GM23248 (cell line): ENCODE results near the gene SPRED3. TPM values are rescaled to one million over a fixed set of nuclear protein-coding genes. Genes with fewer than 3 reads are reported as not detected.

Source experiments
- DNase-seq: peaks from one replicate; pipeline ENCODE4 v3.0.0-alpha.2; 2015
- H2AFZ ChIP-seq: fragments of 200-600 bp; sonication (generic); 2 replicates; pipeline ENCODE4 v1.6.1; 2016; ENCODE audit warnings: antibody characterized with exemption
- H3F3A ChIP-seq: fragments of 200-600 bp; sonication (generic); 2 replicates; pipeline ENCODE4 v1.6.1; 2016; ENCODE audit warnings: mild to moderate bottlenecking, antibody characterized with exemption, mixed run types; ENCODE audit not compliant: insufficient read depth
- H3K27ac ChIP-seq: fragments of 200-600 bp; sonication (generic); 2 replicates; pipeline ENCODE4 v1.5.1; 2016; ENCODE audit warnings: mild to moderate bottlenecking
- H3K27me3 ChIP-seq: fragments of 200-600 bp; sonication (generic); replicated peaks from 2 replicates; pipeline ENCODE4 v1.6.1; 2016; ENCODE audit warnings: mild to moderate bottlenecking; ENCODE audit not compliant: insufficient read depth
- H3K36me3 ChIP-seq: fragments of 200-600 bp; sonication (generic); 2 replicates; pipeline ENCODE4 v1.6.1; 2016; ENCODE audit warnings: low read depth, mild to moderate bottlenecking
- H3K4me1 ChIP-seq: fragments of 200-600 bp; sonication (generic); 2 replicates; pipeline ENCODE4 v1.6.1; 2016; ENCODE audit warnings: mild to moderate bottlenecking; ENCODE audit not compliant: insufficient read depth
- H3K4me2 ChIP-seq: fragments of 200-600 bp; sonication (generic); one replicate; pipeline ENCODE4 v1.6.1; 2016; ENCODE audit warnings: mild to moderate bottlenecking; ENCODE audit not compliant: unreplicated experiment
- H3K4me3 ChIP-seq: fragments of 200-600 bp; sonication (generic); 2 replicates; pipeline ENCODE4 v1.5.1; 2016; ENCODE audit warnings: mild to moderate bottlenecking
- H3K79me2 ChIP-seq: fragments of 200-600 bp; sonication (generic); 2 replicates; pipeline ENCODE4 v1.6.1; 2016; ENCODE audit warnings: mild to moderate bottlenecking; ENCODE audit not compliant: insufficient read depth
- H3K9ac ChIP-seq: fragments of 200-600 bp; sonication (generic); 2 replicates; pipeline ENCODE4 v1.6.1; 2016; ENCODE audit warnings: mild to moderate bottlenecking
- H3K9me2 ChIP-seq: fragments of 200-600 bp; sonication (generic); 2 replicates; pipeline ENCODE4 v1.6.1; 2016; ENCODE audit warnings: mixed run types, mild to moderate bottlenecking, moderate library complexity; ENCODE audit not compliant: insufficient read depth
- H3K9me3 ChIP-seq: fragments of 200-600 bp; sonication (generic); one replicate; pipeline ENCODE4 v1.6.1; 2017; ENCODE audit warnings: low read depth
- H4K20me1 ChIP-seq: fragments of 200-600 bp; sonication (generic); 2 replicates; pipeline ENCODE4 v1.6.0; 2016; ENCODE audit not compliant: insufficient read depth
- EZH2 ChIP-seq: fragments of 200-600 bp; sonication (generic); IDR thresholded peaks from 2 replicates; pipeline ENCODE4 v1.6.1; 2018; ENCODE audit warnings: antibody characterized with exemption, mild to moderate bottlenecking; ENCODE audit not compliant: insufficient read depth, poor library complexity, severe bottlenecking
- EZH2phosphoT487 ChIP-seq: fragments of 200-600 bp; sonication (generic); IDR thresholded peaks from 2 replicates; pipeline ENCODE4 v1.6.1; 2018; ENCODE audit warnings: antibody characterized with exemption, moderate library complexity, mild to moderate bottlenecking, low read depth; ENCODE audit not compliant: insufficient read depth
- WGBS, 2 experiments: methylation state at CpG; one replicate each; pipeline ENCODE4 v1.1.6; 2015 to 2017; ENCODE audit warnings: low lambda C conversion rate in 2 of 2, low coverage in 1 of 2; ENCODE audit errors: missing lambda C conversion rate in 2 of 2; 5-methylcytosine and 5-hydroxymethylcytosine counted together
- in situ Hi-C: fragments of 300-500 bp; cut with MboI; formaldehyde crosslinking; loops from 2 replicates; pipeline ENCODE4 v1.15.0; 2020
- polyA plus RNA-seq: library from polyadenylated mRNA; unstranded; fragments of >200 nt; fragmentation: Nextera tagmentation; extraction: Ambion mirVana; gene quantifications from 2 replicates; pipeline ENCODE4 v1.2.1, GENCODE V29; 2016
- total RNA-seq: library from RNA; depleted of rRNA; stranded (reverse); fragments of >200 nt; shearing (Covaris generic); gene quantifications from 2 replicates; pipeline ENCODE4 v1.2.3, GENCODE V29; 2014

SPRED3 gene
- total and polyA plus RNA-seq, 2 experiments from 2014 or later, result 1.8 to 2.1 TPM

DNA sequence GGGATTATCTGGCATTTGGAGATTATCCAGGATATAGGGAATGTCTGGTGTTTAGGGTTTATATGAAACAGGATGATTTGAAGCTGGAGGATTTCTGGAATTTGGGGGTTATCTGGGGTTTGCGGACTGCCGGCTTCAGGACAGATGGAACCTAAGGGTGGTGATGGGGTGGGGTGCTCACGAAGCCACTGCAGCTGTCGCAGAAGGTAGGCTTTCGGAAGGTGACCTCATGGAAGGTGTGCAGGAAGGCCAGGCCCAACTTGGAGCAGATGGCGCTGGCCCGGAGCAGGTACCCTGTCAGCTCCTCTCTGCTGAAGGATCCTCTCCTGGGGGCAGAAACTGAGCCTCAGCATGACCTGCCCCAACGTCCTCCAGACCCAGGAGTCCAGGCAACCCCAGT, 24.0 kb downstream of the SPRED3 start:
- H3K27ac ChIP-seq, result no peak overlapping the region
- no peak for DNase-seq
- H3F3A ChIP-seq, result 0 out of 2 replicates have a peak, but pooled peaks cover 4% of the 10 kb centered on the region
- H4K20me1 ChIP-seq, result no peaks in the 10 kb centered on the region
- H3K4me2 ChIP-seq, result no peak overlapping the region
- H3K9me2 ChIP-seq, result no peaks in the 10 kb centered on the region
- no peak for TF ChIP-seq EZH2
- TF ChIP-seq EZH2phosphoT487, result no peak
- 68 to 73% methylated on average over 8 of the region's 8 CpGs for WGBS, 2 experiments
- H3K79me2 ChIP-seq, result no peaks in the 10 kb centered on the region
- no peaks in the 10 kb centered on the region for H3K36me3 ChIP-seq
- in situ Hi-C loops, result loop anchor here (10.0 kb wide), 1 partner anchor 222 kb away; no protein-coding TSS in a partner anchor
- no peak overlapping the region for H3K9ac ChIP-seq
- no peak overlapping the region for H2AFZ ChIP-seq
- H3K4me3 ChIP-seq, result no peak overlapping the region
- 0 out of 2 replicates have a peak, but pooled peaks cover 4% of the 10 kb centered on the region for H3K27me3 ChIP-seq
- no peaks in the 10 kb centered on the region for H3K9me3 ChIP-seq
- H3K4me1 ChIP-seq, result no peaks in the 10 kb centered on the region

GRCh38 chr19:38412961-38413360, 24.5 kb downstream of the SPRED3 start:
- H3K9me2 ChIP-seq, result no peaks in the 10 kb centered on the region
- in situ Hi-C loops, result loop anchor here (10.0 kb wide), 1 partner anchor 222 kb away; no protein-coding TSS in a partner anchor
- no peak for DNase-seq
- H3K27ac ChIP-seq, result no peak overlapping the region
- H3K4me2 ChIP-seq, result no peak overlapping the region
- no peak overlapping the region for H2AFZ ChIP-seq
- H3K27me3 ChIP-seq, result 0 out of 2 replicates have a peak, but pooled peaks cover 4% of the 10 kb centered on the region
- no peak overlapping the region for H3K9ac ChIP-seq
- no peaks in the 10 kb centered on the region for H3K4me1 ChIP-seq
- no peaks in the 10 kb centered on the region for H3K36me3 ChIP-seq
- no peaks in the 10 kb centered on the region for H3K79me2 ChIP-seq
- H4K20me1 ChIP-seq, result no peaks in the 10 kb centered on the region
- no peaks in the 10 kb centered on the region for H3K9me3 ChIP-seq
- WGBS, 2 experiments, result 46 to 56% methylated on average over 11 of the region's 11 CpGs
- TF ChIP-seq EZH2phosphoT487 (no peak), EZH2 (no peak)
- H3F3A ChIP-seq, result 0 out of 2 replicates have a peak, but pooled peaks cover 4% of the 10 kb centered on the region
- no peak overlapping the region for H3K4me3 ChIP-seq

DNA sequence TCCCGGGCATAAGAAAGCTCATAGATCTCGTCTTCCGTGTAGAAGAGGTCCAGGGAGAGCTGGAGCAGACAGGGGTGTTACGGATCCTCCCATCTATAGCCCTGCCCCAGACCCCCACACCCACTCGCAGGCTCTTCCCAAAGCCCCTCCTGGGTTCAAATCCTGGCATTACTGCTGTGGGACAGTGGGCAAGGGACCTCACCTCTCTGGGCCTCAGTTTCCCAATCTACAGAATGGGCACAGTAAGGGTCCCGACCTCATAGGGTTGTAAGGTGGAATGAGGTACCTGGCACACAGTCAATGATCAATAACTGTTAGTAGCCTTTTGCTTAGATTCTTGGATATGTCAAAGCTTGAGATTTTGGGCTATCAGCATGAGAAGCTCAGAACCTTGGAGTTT, 24.9 kb downstream of the SPRED3 start:
- Histone ChIP-seq H3K27ac (no peak overlapping the region), H3K9me2 (no peaks in the 10 kb centered on the region), H3K4me3 (no peak overlapping the region), H2AFZ (no peak overlapping the region), H3K4me2 (no peak overlapping the region), H4K20me1 (no peaks in the 10 kb centered on the region), H3K36me3 (no peaks in the 10 kb centered on the region), H3K79me2 (no peaks in the 10 kb centered on the region), H3K4me1 (no peaks in the 10 kb centered on the region), H3K9ac (no peak overlapping the region), H3K9me3 (no peaks in the 10 kb centered on the region), H3K27me3 (0 out of 2 replicates have a peak, but pooled peaks cover 5% of the 10 kb centered on the region), H3F3A (0 out of 2 replicates have a peak, but pooled peaks cover 4% of the 10 kb centered on the region)
- WGBS, 2 experiments, result 63 to 76% methylated on average over 5 to 6 of the region's 6 CpGs
- in situ Hi-C loops, result loop anchor here (10.0 kb wide), 1 partner anchor 221 kb away; no protein-coding TSS in a partner anchor
- TF ChIP-seq EZH2phosphoT487, result no peak
- TF ChIP-seq EZH2, result no peak
- DNase-seq, result no peak

GRCh38 chr19:38417146-38417543, 28.6 kb downstream of the SPRED3 start:
- Histone ChIP-seq H3K27ac (no peak overlapping the region), H3K4me3 (no peak overlapping the region), H3K9me3 (no peaks in the 10 kb centered on the region), H3K9ac (no peak overlapping the region), H2AFZ (no peak overlapping the region), H3K9me2 (no peaks in the 10 kb centered on the region), H3K36me3 (no peaks in the 10 kb centered on the region), H3F3A (no peaks in the 10 kb centered on the region), H3K4me1 (no peaks in the 10 kb centered on the region), H3K4me2 (no peak overlapping the region), H3K79me2 (no peaks in the 10 kb centered on the region), H3K27me3 (0 out of 2 replicates have a peak, but pooled peaks cover 15% of the 10 kb centered on the region), H4K20me1 (no peaks in the 10 kb centered on the region)
- TF ChIP-seq EZH2 (no peak), EZH2phosphoT487 (no peak)
- in situ Hi-C loops, result loop anchor here (10.0 kb wide), 1 partner anchor 218 kb away; no protein-coding TSS in a partner anchor
- WGBS, 2 experiments, result 39 to 41% methylated on average over 8 of the region's 8 CpGs
- no peak for DNase-seq
